ENCODE data around the gene NCF4.

Gene NCF4

GRCh38 chr22:36901411-36902142 lies 40.8 kb downstream of the NCF4 start:
- TF ChIP-seq, protein P1, sequence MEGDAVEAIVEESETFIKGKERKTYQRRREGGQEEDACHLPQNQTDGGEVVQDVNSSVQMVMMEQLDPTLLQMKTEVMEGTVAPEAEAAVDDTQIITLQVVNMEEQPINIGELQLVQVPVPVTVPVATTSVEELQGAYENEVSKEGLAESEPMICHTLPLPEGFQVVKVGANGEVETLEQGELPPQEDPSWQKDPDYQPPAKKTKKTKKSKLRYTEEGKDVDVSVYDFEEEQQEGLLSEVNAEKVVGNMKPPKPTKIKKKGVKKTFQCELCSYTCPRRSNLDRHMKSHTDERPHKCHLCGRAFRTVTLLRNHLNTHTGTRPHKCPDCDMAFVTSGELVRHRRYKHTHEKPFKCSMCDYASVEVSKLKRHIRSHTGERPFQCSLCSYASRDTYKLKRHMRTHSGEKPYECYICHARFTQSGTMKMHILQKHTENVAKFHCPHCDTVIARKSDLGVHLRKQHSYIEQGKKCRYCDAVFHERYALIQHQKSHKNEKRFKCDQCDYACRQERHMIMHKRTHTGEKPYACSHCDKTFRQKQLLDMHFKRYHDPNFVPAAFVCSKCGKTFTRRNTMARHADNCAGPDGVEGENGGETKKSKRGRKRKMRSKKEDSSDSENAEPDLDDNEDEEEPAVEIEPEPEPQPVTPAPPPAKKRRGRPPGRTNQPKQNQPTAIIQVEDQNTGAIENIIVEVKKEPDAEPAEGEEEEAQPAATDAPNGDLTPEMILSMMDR (IDR thresholded peaks at IDR 0.05), result no peak
- Histone ChIP-seq H3K9me3 (no peaks in the 10 kb centered on the region), H3K27me3 (no peaks in the 10 kb centered on the region), H3K27ac (peak overlapping the region; percentile 48), H3K4me3 (ENCODE audit: low read depth in 1 of 2, low read length in 1 of 2) (no peak overlapping the region), H3K36me3 (no peaks in the 10 kb centered on the region), H3K4me1 (ENCODE audit: control insufficient read depth in 1 of 2, insufficient read depth in 1 of 2, low read depth in 1 of 2, low read length in 1 of 2) (peaks cover 28 to 33% of the 10 kb centered on the region in 2 experiments)

GRCh38 chr22:36902143-36902926 lies 41.5 kb downstream of the NCF4 start:
- Histone ChIP-seq H3K36me3 (no peaks in the 10 kb centered on the region), H3K9me3 (no peaks in the 10 kb centered on the region), H3K27ac (peak overlapping the region; percentile 35), H3K27me3 (no peaks in the 10 kb centered on the region), H3K4me1 (ENCODE audit: control insufficient read depth in 1 of 2, insufficient read depth in 1 of 2, low read depth in 1 of 2, low read length in 1 of 2) (peaks cover 27 to 32% of the 10 kb centered on the region in 2 experiments), H3K4me3 (ENCODE audit: low read depth in 1 of 2, low read length in 1 of 2) (no peak overlapping the region)
- TF ChIP-seq, protein P1 (IDR thresholded peaks at IDR 0.05), result no peak

- H3K27ac ChIP-seq, result no peak overlapping the region
- no peaks in the 10 kb centered on the region for H3K27me3 ChIP-seq
- no peaks in the 10 kb centered on the region for H3K36me3 ChIP-seq
- H3K4me3 ChIP-seq (ENCODE audit: low read depth in 1 of 2, low read length in 1 of 2), result no peak overlapping the region
- TF ChIP-seq, protein P1 (IDR thresholded peaks at IDR 0.05), result no peak
- H3K4me1 ChIP-seq (ENCODE audit: control insufficient read depth in 1 of 2, insufficient read depth in 1 of 2, low read depth in 1 of 2, low read length in 1 of 2), result peaks cover 16 to 21% of the 10 kb centered on the region in 2 experiments
- no peaks in the 10 kb centered on the region for H3K9me3 ChIP-seq
These were observed 43.6 kb downstream of the NCF4 start for GRCh38 chr22:36904260-36904880.

GRCh38 chr22:36907253-36908195 lies 46.7 kb downstream of the NCF4 start:
- no peaks in the 10 kb centered on the region for H3K27me3 ChIP-seq

More at GRCh38 chr22:36907253-36908195, 46.7 kb downstream of the NCF4 start:
- Histone ChIP-seq H3K36me3 (no peaks in the 10 kb centered on the region), H3K4me3 (ENCODE audit: low read depth in 1 of 2, low read length in 1 of 2) (no peak overlapping the region), H3K27ac (no peak overlapping the region), H3K9me3 (no peaks in the 10 kb centered on the region), H3K4me1 (ENCODE audit: control insufficient read depth in 1 of 2, insufficient read depth in 1 of 2, low read depth in 1 of 2, low read length in 1 of 2) (peaks cover 13 to 14% of the 10 kb centered on the region in 2 experiments)
- TF ChIP-seq, protein P1 (IDR thresholded peaks at IDR 0.05), result no peak

Data from neutrophil (primary cell).